Right lobe of liver (tissue), 6 donors: ENCODE results near the gene PLCL2. TPM values are rescaled to one million over a fixed set of nuclear protein-coding genes. Genes with fewer than 3 reads are reported as not detected.

ENCODE experiments used
- ATAC-seq, 4 donors: fragments of 200-7000 bp; cut with Tn5 transposase; one replicate each; pipeline ENCODE4 v1.9.1; 2020; ENCODE audit warnings: mild to moderate bottlenecking in 4 of 4, moderate library complexity in 4 of 4
- DNase-seq, 3 donors: peaks; one replicate each; pipeline ENCODE4 v3.0.0-alpha.2; 2020
- H3K27ac ChIP-seq, 3 donors: fragments of 200-600 bp; one replicate each; pipeline ENCODE4 v1.8.0; 2022
- H3K27me3 ChIP-seq, 2 donors: fragments of 200-600 bp; one replicate each; pipeline ENCODE4 v1.8.0; 2022
- H3K36me3 ChIP-seq, 4 donors: fragments of 200-600 bp; sonication (generic) in 1 of 4; one replicate each; pipeline versions ENCODE4 v1.5.1 to v1.8.0; 2017 to 2022; ENCODE audit warnings: control low read depth in 1 of 4
- H3K4me1 ChIP-seq, 4 donors: fragments of 200-600 bp; sonication (generic) in 1 of 4; one replicate each; pipeline versions ENCODE4 v1.5.1 to v1.8.0; 2017 to 2022; ENCODE audit warnings: control low read depth in 1 of 4
- H3K4me3 ChIP-seq, 3 donors: fragments of 200-600 bp; one replicate each; pipeline ENCODE4 v1.8.0; 2022
- H3K9me3 ChIP-seq, 4 donors: fragments of 200-600 bp; sonication (generic) in 1 of 4; one replicate each; pipeline versions ENCODE4 v1.5.1 to v1.8.0; 2017 to 2022; ENCODE audit warnings: control low read depth in 1 of 4
- CTCF ChIP-seq, 4 donors: fragments of 200-600 bp in 3 of 4; fragments of 450-650 bp in 1 of 4; IDR thresholded peaks; one replicate each; pipeline versions ENCODE4 v1.5.1 to v1.8.0; 2016 to 2022; ENCODE audit warnings: antibody characterized with exemption in 4 of 4, mild to moderate bottlenecking in 2 of 4
- POLR2A ChIP-seq: fragments of 450-650 bp; IDR thresholded peaks from one replicate; pipeline ENCODE4 v1.6.1; 2017; ENCODE audit warnings: antibody characterized with exemption, mild to moderate bottlenecking
- WGBS: methylation state at CpG from one replicate; pipeline ENCODE4 v1.1.6; 2018; ENCODE audit warnings: low coverage, low lambda C conversion rate; ENCODE audit not compliant: insufficient coverage; ENCODE audit errors: missing lambda C conversion rate; 5-methylcytosine and 5-hydroxymethylcytosine counted together
- intact Hi-C, 2 donors: fragments of 100-400 bp; cut with DNase I; formaldehyde crosslinking; loops; one replicate each; pipeline versions ENCODE4 v1.11.2 to v1.14.1; 2022
- total RNA-seq, 6 experiments: library from RNA; depleted of rRNA in 2 of 6; stranded (reverse); fragments of >200 nt in 2 of 6; fragmentation: NEBNext Ultra II Directional in 3 of 6; extraction: Animal tissue kit (Norgen Biotek cat#: 25700) in 3 of 6; gene quantifications; one replicate each; pipeline versions ENCODE4 v1.1.0 to v1.2.4, GENCODE V29; 2016 to 2023
- donor health status: DM: no; HTN: yes; CAD: no.
- donor health status: DM: no; HTN: no; CAD: no.
- donor health status: DM: no; HTN: no; CAD: no.
- donor health status: DM: no; HTN: yes; CAD: no.
- donor health status: DM: no; HTN: yes; CAD: no.

The PLCL2 gene
- total RNA-seq, 6 experiments from 2014 or later = 4.6 to 8.2 (median 6.9) TPM

GRCh38 chr3:17132286-17133115, 247.7 kb downstream of the PLCL2 start:
- Histone ChIP-seq H3K36me3 (no peaks in the 10 kb centered on the region), H3K4me1 (no peaks in the 10 kb centered on the region), H3K27ac (no peak overlapping the region), H3K4me3 (no peak overlapping the region), H3K9me3 (no peaks in the 10 kb centered on the region), H3K27me3 (no peaks in the 10 kb centered on the region)
- TF ChIP-seq POLR2A (no peak), CTCF (IDR thresholded peaks at IDR 0.05) (no peak)
- intact Hi-C loops = no loop called here
- DNase-seq (no peak), ATAC-seq (no peak)
- WGBS = 64% methylated on average over 9 of the region's 10 CpGs

- DNase-seq (no peak), ATAC-seq (peak in 3 of 4 donors; percentile 23 to 45 (median 25))
- Histone ChIP-seq H3K9me3 (no peaks in the 10 kb centered on the region), H3K27me3 (no peaks in the 10 kb centered on the region), H3K27ac (no peak overlapping the region), H3K4me3 (no peak overlapping the region), H3K4me1 (no peaks in the 10 kb centered on the region), H3K36me3 (no peaks in the 10 kb centered on the region)
- WGBS = 72% methylated on average over 8 of the region's 19 CpGs
- intact Hi-C loops = no loop called here
- TF ChIP-seq POLR2A = no peak
These were observed 249.1 kb downstream of the PLCL2 start for GRCh38 chr3:17133632-17134545.

GRCh38 chr3:17135696-17136095, 250.9 kb downstream of the PLCL2 start:
- Histone ChIP-seq H3K4me3 (no peak overlapping the region), H3K27me3 (no peaks in the 10 kb centered on the region), H3K27ac (no peak overlapping the region), H3K9me3 (no peaks in the 10 kb centered on the region), H3K4me1 (no peaks in the 10 kb centered on the region), H3K36me3 (no peaks in the 10 kb centered on the region)
- ATAC-seq (no peak), DNase-seq (no peak)
- TF ChIP-seq CTCF (IDR thresholded peaks at IDR 0.05) (no peak), POLR2A (no peak)
- intact Hi-C loops = no loop called here

GRCh38 chr3:17136136-17136721, 251.5 kb downstream of the PLCL2 start:
- intact Hi-C loops = no loop called here
- Histone ChIP-seq H3K9me3 (no peaks in the 10 kb centered on the region), H3K36me3 (no peaks in the 10 kb centered on the region), H3K27me3 (no peaks in the 10 kb centered on the region), H3K4me1 (no peaks in the 10 kb centered on the region), H3K4me3 (no peak overlapping the region), H3K27ac (no peak overlapping the region)
- TF ChIP-seq POLR2A = no peak
- TF ChIP-seq CTCF (IDR thresholded peaks at IDR 0.05) = no peak
- DNase-seq (no peak), ATAC-seq (peak; percentile 25 to 42 (median 34))
- 60% methylated on average over 8 of the region's 11 CpGs for WGBS
